Thyroid gland (tissue), 4 donors: Measurements from ENCODE around the gene RPLP2.

Experiments
- POLR2A ChIP-seq, 2 donors: fragments of 450-650 bp; IDR thresholded peaks; one replicate each; pipeline ENCODE4 v1.6.1; 2017; ENCODE audit warnings: antibody characterized with exemption in 2 of 2, mild to moderate bottlenecking in 2 of 2, moderate library complexity in 1 of 2
- TF ChIP-seq, protein P1 (sequence below), 6 experiments: fragments of 200-600 bp in 3 of 6; fragments of 450-650 bp in 3 of 6; sonication (generic) in 3 of 6; IDR thresholded peaks; one replicate each; pipeline ENCODE4 v1.5.1; 2016 to 2019; ENCODE audit warnings: antibody characterized with exemption in 6 of 6, mild to moderate bottlenecking in 2 of 6, inconsistent platforms in 1 of 6, moderate library complexity in 1 of 6

DNA sequence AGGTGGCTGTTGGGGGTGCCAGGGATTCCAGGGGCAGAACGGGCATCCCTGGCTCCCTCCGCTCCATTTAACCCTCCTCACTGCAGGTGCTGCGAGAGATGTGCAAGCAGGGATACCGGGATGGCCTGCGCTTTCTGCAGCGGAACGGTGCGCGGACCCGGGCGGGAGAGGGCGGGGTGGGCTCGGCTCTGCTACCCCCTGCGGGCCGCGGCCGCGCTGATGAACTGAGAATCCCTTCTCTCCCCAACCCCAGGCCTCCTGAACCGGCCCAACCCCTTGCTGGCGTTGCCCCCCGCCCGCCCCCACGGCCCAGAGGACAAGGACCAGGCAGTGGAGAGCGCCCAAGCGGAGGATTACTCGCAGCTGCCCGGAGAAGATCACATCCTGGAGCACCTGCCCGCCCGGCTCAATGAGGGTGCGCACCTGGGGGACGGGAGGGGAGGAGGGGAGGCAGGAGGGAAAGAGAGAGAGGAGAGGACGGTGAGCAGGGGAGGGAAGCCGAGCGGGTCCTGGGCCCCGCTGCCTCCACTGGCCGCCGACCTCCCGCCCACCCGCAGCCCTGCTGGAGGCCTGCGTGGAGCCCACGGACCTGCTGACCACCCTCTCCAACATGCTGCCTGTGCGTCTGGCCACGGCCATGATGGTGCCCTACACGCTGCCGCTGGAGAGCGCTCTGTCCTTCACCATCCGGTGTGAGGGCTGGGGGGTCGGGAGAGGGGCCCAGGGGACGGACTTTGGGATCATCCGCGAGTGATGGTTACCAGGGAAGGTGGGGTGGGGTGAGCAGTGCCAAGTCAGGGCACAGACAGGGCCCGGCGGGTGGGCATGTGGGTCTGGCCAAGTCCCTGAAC is 13.9 kb downstream of the RPLP2 start:
- no peak for TF ChIP-seq POLR2A (IDR thresholded peaks at IDR 0.05)
- TF ChIP-seq, protein P1, sequence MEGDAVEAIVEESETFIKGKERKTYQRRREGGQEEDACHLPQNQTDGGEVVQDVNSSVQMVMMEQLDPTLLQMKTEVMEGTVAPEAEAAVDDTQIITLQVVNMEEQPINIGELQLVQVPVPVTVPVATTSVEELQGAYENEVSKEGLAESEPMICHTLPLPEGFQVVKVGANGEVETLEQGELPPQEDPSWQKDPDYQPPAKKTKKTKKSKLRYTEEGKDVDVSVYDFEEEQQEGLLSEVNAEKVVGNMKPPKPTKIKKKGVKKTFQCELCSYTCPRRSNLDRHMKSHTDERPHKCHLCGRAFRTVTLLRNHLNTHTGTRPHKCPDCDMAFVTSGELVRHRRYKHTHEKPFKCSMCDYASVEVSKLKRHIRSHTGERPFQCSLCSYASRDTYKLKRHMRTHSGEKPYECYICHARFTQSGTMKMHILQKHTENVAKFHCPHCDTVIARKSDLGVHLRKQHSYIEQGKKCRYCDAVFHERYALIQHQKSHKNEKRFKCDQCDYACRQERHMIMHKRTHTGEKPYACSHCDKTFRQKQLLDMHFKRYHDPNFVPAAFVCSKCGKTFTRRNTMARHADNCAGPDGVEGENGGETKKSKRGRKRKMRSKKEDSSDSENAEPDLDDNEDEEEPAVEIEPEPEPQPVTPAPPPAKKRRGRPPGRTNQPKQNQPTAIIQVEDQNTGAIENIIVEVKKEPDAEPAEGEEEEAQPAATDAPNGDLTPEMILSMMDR (IDR thresholded peaks at IDR 0.05), result no peak
